PFSK-1 (cell line): Measurements from ENCODE around the gene HIPK2.

Source experiments
- FOXP2 ChIP-seq: optimal IDR thresholded peaks from 2 replicates; pipeline ENCODE3; 2011; ENCODE audit warnings: borderline replicate concordance, control low read depth, inconsistent platforms; ENCODE audit not compliant: insufficient read depth; ENCODE audit errors: extremely low read length, extremely low read depth
- POLR2AphosphoS5 ChIP-seq: IDR thresholded peaks from 2 replicates; pipeline ENCODE4 v1.6.1; 2012; ENCODE audit warnings: low read depth, mild to moderate bottlenecking, control low read depth, low read length, moderate library complexity
- REST ChIP-seq, 2 experiments: IDR thresholded peaks; 2 replicates each; pipeline versions ENCODE4 v1.6.1 to v1.8.0; 2011 to 2012; ENCODE audit warnings: low read depth in 2 of 2, low read length in 2 of 2, control low read depth in 1 of 2, inconsistent platforms in 1 of 2, mild to moderate bottlenecking in 1 of 2, moderate library complexity in 1 of 2; ENCODE audit not compliant: insufficient read depth in 1 of 2
- SIN3A ChIP-seq: IDR thresholded peaks from 2 replicates; pipeline ENCODE4 v1.6.1; 2012; ENCODE audit warnings: mild to moderate bottlenecking, low read length, moderate library complexity, borderline replicate concordance; ENCODE audit not compliant: insufficient read depth
- TAF1 ChIP-seq: IDR thresholded peaks from 2 replicates; pipeline ENCODE4 v1.6.1; 2012; ENCODE audit warnings: low read length, control low read depth, borderline replicate concordance; ENCODE audit not compliant: insufficient read depth

The HIPK2 gene

DNA sequence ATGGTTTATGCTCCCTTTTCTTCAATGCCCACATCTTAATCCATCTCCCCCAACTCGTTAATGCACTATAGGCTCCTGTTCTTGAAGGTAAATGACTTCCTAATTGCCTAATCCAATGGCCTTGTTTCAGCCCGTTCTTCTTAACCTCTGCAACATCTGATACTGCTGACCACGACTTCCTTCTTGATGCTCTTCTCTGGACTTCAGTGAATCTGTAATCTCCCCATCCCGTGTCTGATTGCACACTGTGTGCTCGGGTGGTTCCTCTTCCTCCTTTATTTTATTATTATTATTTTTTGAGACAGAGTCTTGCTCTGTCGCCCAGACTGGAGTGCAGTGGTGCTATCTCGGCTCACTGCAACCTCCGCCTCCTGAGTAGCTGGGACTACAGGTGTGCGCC lies 58.9 kb downstream of the HIPK2 start:
- TF ChIP-seq TAF1: no peak
- TF ChIP-seq FOXP2: no peak
- TF ChIP-seq SIN3A: no peak
- TF ChIP-seq REST (IDR thresholded peaks at IDR 0.05; ENCODE audit: insufficient read depth in 1 of 2, low read depth in 2 of 2, low read length in 2 of 2): no peak
- TF ChIP-seq POLR2AphosphoS5: no peak

DNA sequence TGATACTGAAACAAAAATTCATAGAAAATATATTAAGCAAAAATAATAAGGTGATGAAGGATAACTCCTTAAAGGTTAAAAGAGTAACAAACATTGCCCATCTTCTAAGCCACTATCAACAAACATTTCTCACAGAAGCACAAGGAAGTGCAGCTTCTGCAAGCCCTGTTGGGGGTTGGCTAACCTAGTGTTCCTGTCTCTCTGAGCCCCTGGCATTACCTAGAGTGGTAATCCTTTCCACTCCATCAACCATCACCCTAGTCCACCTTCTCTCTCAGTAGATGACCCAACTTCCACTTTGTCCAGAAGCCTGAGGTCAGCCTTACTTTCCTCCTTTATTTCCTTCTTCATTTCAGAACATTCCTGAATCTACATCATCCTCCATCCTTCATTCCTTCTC lies 59.7 kb downstream of the HIPK2 start:
- TF ChIP-seq FOXP2 (no peak), POLR2AphosphoS5 (no peak), TAF1 (no peak), SIN3A (no peak), REST (IDR thresholded peaks at IDR 0.05; ENCODE audit: insufficient read depth in 1 of 2, low read depth in 2 of 2, low read length in 2 of 2) (no peak)

- TF ChIP-seq FOXP2: no peak
- no peak for TF ChIP-seq SIN3A
- TF ChIP-seq POLR2AphosphoS5: no peak
- no peak for TF ChIP-seq REST (IDR thresholded peaks at IDR 0.05; ENCODE audit: insufficient read depth in 1 of 2, low read depth in 2 of 2, low read length in 2 of 2)
- no peak for TF ChIP-seq TAF1
These were observed 61.4 kb downstream of the HIPK2 start for GRCh38 chr7:139716156-139716942.

- TF ChIP-seq POLR2AphosphoS5 (no peak), SIN3A (no peak), FOXP2 (no peak), TAF1 (no peak), REST (IDR thresholded peaks at IDR 0.05; ENCODE audit: insufficient read depth in 1 of 2, low read depth in 2 of 2, low read length in 2 of 2) (no peak)
These were observed 62.5 kb downstream of the HIPK2 start for GRCh38 chr7:139715194-139715815.
